HCT116 (cell line): ENCODE measurements around the gene LIMA1. TPM values are rescaled to one million over a fixed set of nuclear protein-coding genes. Genes with fewer than 3 reads are reported as not detected.

Source experiments
- ATAC-seq: fragments of 200-7000 bp; cut with Tn5 transposase; 2 replicates; pipeline ENCODE4 v1.9.1; 2020; ENCODE audit warnings: mild to moderate bottlenecking, moderate library complexity
- Bru-seq: library from RNA; stranded (reverse); fragments of 400-500 nt; gene quantifications from one replicate; lab custom pipeline; 2021; lab: Mats Ljungman, UMichigan
- BruChase-seq, 2 experiments: library from RNA; stranded (reverse); fragments of 400-500 nt; gene quantifications; one replicate each; lab custom pipeline; 2021; lab: Mats Ljungman, UMichigan
- BruUV-seq: library from RNA; stranded (reverse); fragments of 400-500 nt; replicated peaks from 2 replicates; lab custom pipeline; 2021; lab: Mats Ljungman, UMichigan
- CTCF ChIA-PET: fragments of 300-600 bp; sonication (Branson Sonifier 250); formaldehyde crosslinking; loops from one replicate; lab custom pipeline; 2021; ENCODE audit warnings: antibody characterized with exemption; lab: Charles Lee
- POLR2A ChIA-PET: fragments of 300-600, 350-600 bp; sonication (Branson Sonifier 250); formaldehyde crosslinking; loops from one replicate; lab custom pipeline; 2021; ENCODE audit warnings: antibody characterized with exemption; lab: Charles Lee
- RAD21 ChIA-PET, 2 experiments: fragments of 300-600 bp; sonication (Branson Sonifier 250); formaldehyde crosslinking; loops; one replicate each; lab custom pipeline; 2023; ENCODE audit warnings: low total read pairs in 2 of 2; ENCODE audit not compliant: uncharacterized antibody in 2 of 2, unreplicated experiment in 2 of 2, low non-redundant PET in 1 of 2; lab: Charles Lee
- DNase-seq: peaks from one replicate; pipeline ENCODE4 v3.0.0-alpha.2; 2010; ENCODE audit warnings: low read depth, low spot score
- H2AFZ ChIP-seq: fragments of 200-600 bp; shearing (Covaris generic), sonication (generic); 2 replicates; pipeline ENCODE4 v1.6.1; 2017; ENCODE audit warnings: low read depth, mixed run types, mixed read lengths, antibody characterized with exemption, low read length; ENCODE audit not compliant: poor library complexity, severe bottlenecking
- H3K27ac ChIP-seq: 2 replicates; pipeline ENCODE4 v1.5.1; 2012; ENCODE audit warnings: low read depth, low read length
- H3K27me3 ChIP-seq: fragments of 200-600 bp; sonication (generic); 2 replicates; pipeline ENCODE4 v1.6.1; 2016; ENCODE audit warnings: mixed run types, low read length, mixed read lengths; ENCODE audit not compliant: insufficient read depth
- H3K36me3 ChIP-seq, 2 experiments: fragments of 200-500 bp in 1 of 2; fragments of 200-600 bp in 1 of 2; sonication (Bioruptor generic) in 1 of 2; sonication (generic) in 1 of 2; 2 replicates each; pipeline versions ENCODE4 v1.5.1 to v1.6.1; 2014 to 2016; ENCODE audit warnings: low read length in 2 of 2, inconsistent platforms in 1 of 2, mixed read lengths in 1 of 2, mixed run types in 1 of 2; ENCODE audit not compliant: insufficient read depth in 2 of 2, control insufficient read depth in 1 of 2
- H3K4me1 ChIP-seq, 2 experiments: fragments of 200-600 bp in 1 of 2; sonication (generic) in 1 of 2; 2 replicates each; pipeline versions ENCODE4 v1.5.1 to v1.6.1; 2012 to 2017; ENCODE audit warnings: low read length in 2 of 2, inconsistent platforms in 1 of 2, mild to moderate bottlenecking in 1 of 2, mixed read lengths in 1 of 2, mixed run types in 1 of 2, moderate library complexity in 1 of 2; ENCODE audit not compliant: insufficient read depth in 2 of 2, control insufficient read depth in 1 of 2
- H3K4me2 ChIP-seq: fragments of 200-600 bp; sonication (generic); 2 replicates; pipeline ENCODE4 v1.6.1; 2017; ENCODE audit warnings: mixed run types, low read length, mixed read lengths
- H3K4me3 ChIP-seq, 2 experiments: fragments of 200-600 bp in 1 of 2; sonication (generic) in 1 of 2; replicated peaks in 1 of 2; 2 replicates each; pipeline ENCODE4 v1.5.1; 2011 to 2016; ENCODE audit warnings: low read length in 2 of 2, control low read depth in 1 of 2, low read depth in 1 of 2, mild to moderate bottlenecking in 1 of 2, mixed read lengths in 1 of 2, mixed run types in 1 of 2
- H3K79me2 ChIP-seq: fragments of 200-600 bp; sonication (generic); 2 replicates; pipeline ENCODE4 v1.6.1; 2017; ENCODE audit warnings: mild to moderate bottlenecking, mixed run types, low read length, moderate library complexity, mixed read lengths; ENCODE audit not compliant: insufficient read depth
- H3K9ac ChIP-seq: fragments of 200-600 bp; sonication (generic); 2 replicates; pipeline ENCODE4 v1.6.1; 2016; ENCODE audit warnings: low read length, mixed read lengths
- H3K9me2 ChIP-seq: fragments of 200-600 bp; sonication (generic), shearing (Covaris generic); 2 replicates; pipeline ENCODE4 v1.6.1; 2017; ENCODE audit warnings: mixed run types, mild to moderate bottlenecking, moderate library complexity; ENCODE audit not compliant: insufficient read depth
- H3K9me3 ChIP-seq, 2 experiments: fragments of 200-500 bp in 1 of 2; fragments of 200-600 bp in 1 of 2; sonication (Bioruptor generic) in 1 of 2; sonication (generic) in 1 of 2; 2 replicates each; pipeline ENCODE4 v1.6.1; 2014 to 2017; ENCODE audit warnings: low read length in 2 of 2, mixed read lengths in 2 of 2, inconsistent platforms in 1 of 2, low read depth in 1 of 2, mild to moderate bottlenecking in 1 of 2, mixed run types in 1 of 2, moderate library complexity in 1 of 2; ENCODE audit not compliant: control insufficient read depth in 1 of 2, insufficient read depth in 1 of 2
- H4K20me1 ChIP-seq: fragments of 200-600 bp; sonication (generic), shearing (Covaris generic); 2 replicates; pipeline ENCODE4 v1.6.1; 2017; ENCODE audit warnings: mixed run types, mild to moderate bottlenecking, moderate library complexity; ENCODE audit not compliant: insufficient read depth
- CBX3 ChIP-seq: IDR thresholded peaks from 2 replicates; pipeline ENCODE4 v1.6.1; 2012; ENCODE audit warnings: low read depth
- CEBPB ChIP-seq: IDR thresholded peaks from 2 replicates; pipeline ENCODE4 v1.6.1; 2012; ENCODE audit warnings: low read depth
- EZH2 ChIP-seq: fragments of 200-600 bp; sonication (generic); IDR thresholded peaks from 2 replicates; pipeline ENCODE4 v1.6.1; 2017; ENCODE audit warnings: antibody characterized with exemption, mixed run types
- FOSL1 ChIP-seq: IDR thresholded peaks from 2 replicates; pipeline ENCODE4 v1.6.1; 2012; ENCODE audit warnings: low read depth
- JUND ChIP-seq: IDR thresholded peaks from 2 replicates; pipeline ENCODE4 v1.6.1; 2012
- POLR2A ChIP-seq: IDR thresholded peaks from 2 replicates; pipeline ENCODE4 v1.7.0; 2011; ENCODE audit warnings: borderline replicate concordance; ENCODE audit not compliant: insufficient read depth, insufficient read length; ENCODE audit errors: extremely low read depth
- POLR2AphosphoS5 ChIP-seq: IDR thresholded peaks from 2 replicates; pipeline ENCODE4 v1.6.1; 2011; ENCODE audit warnings: mild to moderate bottlenecking, low read depth, low read length, moderate library complexity
- RAD21 ChIP-seq: IDR thresholded peaks from 2 replicates; pipeline ENCODE4 v1.6.1; 2012; ENCODE audit warnings: low read depth, mild to moderate bottlenecking
- SIN3A ChIP-seq: IDR thresholded peaks from 2 replicates; pipeline ENCODE4 v1.6.1; 2012; ENCODE audit warnings: low read depth
- SP1 ChIP-seq: IDR thresholded peaks from 2 replicates; pipeline ENCODE4 v1.6.1; 2012; ENCODE audit warnings: low read depth
- SRF ChIP-seq: IDR thresholded peaks from 2 replicates; pipeline ENCODE4 v1.6.1; 2012; ENCODE audit warnings: low read depth
- TCF7L2 ChIP-seq: IDR thresholded peaks from 2 replicates; pipeline ENCODE4 v1.7.0; 2011; ENCODE audit warnings: borderline replicate concordance, inconsistent platforms; ENCODE audit not compliant: insufficient read depth, insufficient read length; ENCODE audit errors: extremely low read depth
- YY1 ChIP-seq: IDR thresholded peaks from 2 replicates; pipeline ENCODE4 v1.6.1; 2011; ENCODE audit warnings: low read length, low read depth, moderate library complexity, mild to moderate bottlenecking; ENCODE audit not compliant: insufficient replicate concordance; ENCODE audit errors: extremely low read depth
- ZBTB33 ChIP-seq: IDR thresholded peaks from 2 replicates; pipeline ENCODE4 v1.6.1; 2011; ENCODE audit warnings: mild to moderate bottlenecking, low read length, moderate library complexity; ENCODE audit not compliant: insufficient replicate concordance; ENCODE audit errors: extremely low read depth
- ZFX ChIP-seq: fragments of 450-650 bp; IDR thresholded peaks from 2 replicates; pipeline ENCODE4 v1.6.1; 2017
- intact Hi-C: fragments of 100-400 bp; cut with micrococcal nuclease; formaldehyde crosslinking; loops from 2 replicates; pipeline ENCODE4 v1.10.0; 2022
- long read RNA-seq: library from polyadenylated mRNA; unstranded; transcript quantifications from one replicate; pipeline ENCODE4 v2.0.0, GENCODE V29; 2021; ENCODE audit not compliant: unreplicated experiment
- polyA plus RNA-seq: library from polyadenylated mRNA; unstranded; fragments of >200 nt; gene quantifications from 2 replicates; pipeline ENCODE4 v1.2.1, GENCODE V29; 2012; ENCODE audit warnings: missing spikeins
- total RNA-seq: library from RNA; stranded (reverse); gene quantifications from one replicate; pipeline ENCODE4 v1.2.1, GENCODE V29; 2021; ENCODE audit not compliant: unreplicated experiment
- TF ChIP-seq, protein P1 (sequence below): IDR thresholded peaks from 2 replicates; pipeline ENCODE4 v1.6.1; 2012
- TF ChIP-seq, protein P2 (sequence below), 3 experiments: fragments of 200-600 bp in 1 of 3; sonication (generic) in 1 of 3; IDR thresholded peaks in 2 of 3; conservative IDR thresholded peaks in 1 of 3; 2 replicates each; pipeline ENCODE4 v1.5.1; 2012 to 2017; ENCODE audit warnings: low read depth in 2 of 3, low read length in 2 of 3, antibody characterized with exemption in 1 of 3, borderline replicate concordance in 1 of 3, control low read depth in 1 of 3, mild to moderate bottlenecking in 1 of 3, mixed read lengths in 1 of 3, mixed run types in 1 of 3, moderate library complexity in 1 of 3; ENCODE audit not compliant: insufficient read depth in 1 of 3

LIMA1 gene
- total RNA-seq = 79.6 TPM
- 31.8 and 36.5 TPM in 2 replicates for polyA plus RNA-seq
- percentile 84 among the genes with signal in this experiment for Bru-seq, nascent RNA
- BruChase-seq, experiment 1, labeled RNA remaining after a 6-hour chase = percentile 90 among the genes with signal in this experiment
- BruChase-seq, experiment 2, labeled RNA remaining after a 2-hour chase = percentile 73 among the genes with signal in this experiment
- long read RNA-seq, transcript LIMA1-215 (8 exons, 3,254 nt) = major isoform, 32 of 119 reads
- long read RNA-seq, transcript LIMA1-203 (5 exons, 3,920 nt) = minor isoform, 7 of 119 reads
- long read RNA-seq, transcript LIMA1-214 (8 exons, 3,612 nt) = minor isoform, 12 of 119 reads
- long read RNA-seq, transcript LIMA1-201 (11 exons, 3,706 nt) = minor isoform, 22 of 119 reads
- long read RNA-seq, partial matches to known transcripts = 16 of 119 reads
- long read RNA-seq, other reads (novel, unspliced or antisense) = 24 of 119 reads

- H3K4me1 ChIP-seq = peaks cover 4 to 24% of the 10 kb centered on the region in 2 experiments; a peak in 3 of 4 replicates
- H3K9me2 ChIP-seq = no peaks in the 10 kb centered on the region
- no peaks in the 10 kb centered on the region for H4K20me1 ChIP-seq
- peaks cover 18% of the 10 kb centered on the region for H3K79me2 ChIP-seq
- intact Hi-C loops = no loop called here
- ChIA-PET RAD21 (interaction anchor here in 1 of 2 experiments (0.7 kb wide), 1 partner anchor 22 kb away, joined by 3 read pairs; no protein-coding TSS in a partner anchor), CTCF (interaction anchor here (0.7 to 1.3 kb wide), 5 partner anchors 9 to 199 kb away, joined by 3 to 5 read pairs (median 3); partner anchors contain the start of genes COX14 and SMARCD1), POLR2A (interaction anchor here (0.6 to 1.5 kb wide), 14 partner anchors 9 to 171 kb away, joined by 3 to 7 read pairs (median 4); partner anchors contain the start of gene COX14)
- H3K27me3 ChIP-seq = no peaks in the 10 kb centered on the region
- peak within 1 kb of the TSS; percentile 83 for H3K9ac ChIP-seq
- BruUV-seq = no TSS peak
- H3K4me2 ChIP-seq = peak within 1 kb of the TSS; percentile 87
- H3K9me3 ChIP-seq = no peaks in the 10 kb centered on the region
- 0 out of 4 replicates have a peak, but pooled peaks cover 0 to 5% of the 10 kb centered on the region in 2 experiments for H3K36me3 ChIP-seq
- peak; percentile 78 for DNase-seq
- H3K27ac ChIP-seq = peak within 1 kb of the TSS; percentile 71
- peak within 1 kb of the TSS; percentile 71 to 81 for H3K4me3 ChIP-seq
- TF ChIP-seq ZBTB33 (peak; percentile 16), RAD21 (peak; percentile 29; the same call in 1 of the 2 replicates), ZFX (peak; percentile 89), SP1 (peak; percentile 41; the same call in 1 of the 2 replicates), CEBPB (no peak), JUND (0 out of 2 replicates have a peak, but pooled peaks have one; percentile 6), CBX3 (peak; percentile 56; the same call in 1 of the 2 replicates), SRF (no peak), EZH2 (no peak), FOSL1 (no peak), TCF7L2 (peak; percentile 23), SIN3A (peak; percentile 78), YY1 (peak; percentile 59), POLR2AphosphoS5 (peak; percentile 99), POLR2A (peak; percentile 88)
- TF ChIP-seq, protein P1, sequence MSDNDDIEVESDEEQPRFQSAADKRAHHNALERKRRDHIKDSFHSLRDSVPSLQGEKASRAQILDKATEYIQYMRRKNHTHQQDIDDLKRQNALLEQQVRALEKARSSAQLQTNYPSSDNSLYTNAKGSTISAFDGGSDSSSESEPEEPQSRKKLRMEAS = peak; percentile 84
- TF ChIP-seq, protein P2, sequence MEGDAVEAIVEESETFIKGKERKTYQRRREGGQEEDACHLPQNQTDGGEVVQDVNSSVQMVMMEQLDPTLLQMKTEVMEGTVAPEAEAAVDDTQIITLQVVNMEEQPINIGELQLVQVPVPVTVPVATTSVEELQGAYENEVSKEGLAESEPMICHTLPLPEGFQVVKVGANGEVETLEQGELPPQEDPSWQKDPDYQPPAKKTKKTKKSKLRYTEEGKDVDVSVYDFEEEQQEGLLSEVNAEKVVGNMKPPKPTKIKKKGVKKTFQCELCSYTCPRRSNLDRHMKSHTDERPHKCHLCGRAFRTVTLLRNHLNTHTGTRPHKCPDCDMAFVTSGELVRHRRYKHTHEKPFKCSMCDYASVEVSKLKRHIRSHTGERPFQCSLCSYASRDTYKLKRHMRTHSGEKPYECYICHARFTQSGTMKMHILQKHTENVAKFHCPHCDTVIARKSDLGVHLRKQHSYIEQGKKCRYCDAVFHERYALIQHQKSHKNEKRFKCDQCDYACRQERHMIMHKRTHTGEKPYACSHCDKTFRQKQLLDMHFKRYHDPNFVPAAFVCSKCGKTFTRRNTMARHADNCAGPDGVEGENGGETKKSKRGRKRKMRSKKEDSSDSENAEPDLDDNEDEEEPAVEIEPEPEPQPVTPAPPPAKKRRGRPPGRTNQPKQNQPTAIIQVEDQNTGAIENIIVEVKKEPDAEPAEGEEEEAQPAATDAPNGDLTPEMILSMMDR (IDR thresholded peaks at IDR 0.05 in 2 of 3, conservative IDR thresholded peaks at IDR 0.05 in 1 of 3; ENCODE audit: borderline replicate concordance in 1 of 3, insufficient read depth in 1 of 3, low read depth in 2 of 3, low read length in 2 of 3) = peak in 2 of 3 experiments; percentile 37 to 62; a peak in 4 of 6 replicates
- no peak within 1 kb of the TSS for H2AFZ ChIP-seq
- ATAC-seq = peak; percentile 98
These were observed at the start of gene LIMA1 for GRCh38 chr12:50283229-50283923. LIMA1 (minus strand) TSS chr12:50283520; CDS start chr12:50248751, 34,769 bp downstream.
